Measurements from ENCODE around the gene MAPKAPK2. TPM values are rescaled to one million over a fixed set of nuclear protein-coding genes. Genes with fewer than 3 reads are reported as not detected.

Gene MAPKAPK2
- total RNA-seq, 2 donors from 2014 or later = 104 to 115 TPM

- Mint-ChIP-seq H3K4me3 (no peak overlapping the region), H3K4me1 (ENCODE audit: low read depth in 2 of 2) (peaks cover 30 to 37% of the 10 kb centered on the region in 2 donors), H3K9me3 (no peaks in the 10 kb centered on the region), H3K27ac (peak overlapping the region in 1 of 2 donors; percentile 49), H3K27me3 (peaks cover 10 to 17% of the 10 kb centered on the region in 2 donors), H3K36me3 (no peaks in the 10 kb centered on the region)
- DNase-seq (ENCODE audit: low spot score) (no peak), ATAC-seq (no peak)
These were observed 18.6 kb upstream of the MAPKAPK2 start for GRCh38 chr1:206666031-206666561.

- Mint-ChIP-seq H3K4me3 (no peak overlapping the region), H3K36me3 (no peaks in the 10 kb centered on the region), H3K27me3 (peaks cover 8 to 14% of the 10 kb centered on the region in 2 donors), H3K9me3 (no peaks in the 10 kb centered on the region), H3K4me1 (ENCODE audit: low read depth in 2 of 2) (peaks cover 29 to 36% of the 10 kb centered on the region in 2 donors), H3K27ac (no peak overlapping the region)
- DNase-seq (ENCODE audit: low spot score) (no peak), ATAC-seq (no peak)
These were observed 17.6 kb upstream of the MAPKAPK2 start for GRCh38 chr1:206666954-206667665.

DNA sequence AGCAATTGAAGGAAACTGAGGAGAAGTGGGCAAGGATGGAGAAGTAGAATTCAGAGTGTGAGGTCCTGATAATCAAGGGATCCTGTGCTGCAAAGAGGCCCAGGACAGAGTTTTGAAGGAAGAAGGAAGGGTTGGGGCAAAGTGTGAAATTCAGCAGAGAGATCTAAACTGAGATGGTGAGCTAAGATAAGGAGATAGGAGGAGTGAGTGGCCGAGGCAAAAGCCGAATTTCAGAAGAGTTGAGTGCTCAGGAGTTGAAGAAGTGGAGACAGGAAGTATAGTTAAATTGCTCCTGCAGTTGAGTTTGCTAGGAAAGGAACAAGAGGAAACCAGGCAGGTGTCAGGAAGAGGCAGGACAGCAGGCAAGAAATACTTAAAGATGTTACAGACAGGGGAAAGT lies 16.4 kb upstream of the MAPKAPK2 start:
- no peak for ATAC-seq
- peaks cover 0 to 8% of the 10 kb centered on the region in 2 donors for H3K27me3 Mint-ChIP-seq
- H3K9me3 Mint-ChIP-seq = no peaks in the 10 kb centered on the region
- H3K4me1 Mint-ChIP-seq (ENCODE audit: low read depth in 2 of 2) = peaks cover 19 to 24% of the 10 kb centered on the region in 2 donors
- no peak for DNase-seq (ENCODE audit: low spot score)
- no peak overlapping the region for H3K27ac Mint-ChIP-seq
- no peaks in the 10 kb centered on the region for H3K36me3 Mint-ChIP-seq
- H3K4me3 Mint-ChIP-seq = peak overlapping the region; percentile 5

DNA sequence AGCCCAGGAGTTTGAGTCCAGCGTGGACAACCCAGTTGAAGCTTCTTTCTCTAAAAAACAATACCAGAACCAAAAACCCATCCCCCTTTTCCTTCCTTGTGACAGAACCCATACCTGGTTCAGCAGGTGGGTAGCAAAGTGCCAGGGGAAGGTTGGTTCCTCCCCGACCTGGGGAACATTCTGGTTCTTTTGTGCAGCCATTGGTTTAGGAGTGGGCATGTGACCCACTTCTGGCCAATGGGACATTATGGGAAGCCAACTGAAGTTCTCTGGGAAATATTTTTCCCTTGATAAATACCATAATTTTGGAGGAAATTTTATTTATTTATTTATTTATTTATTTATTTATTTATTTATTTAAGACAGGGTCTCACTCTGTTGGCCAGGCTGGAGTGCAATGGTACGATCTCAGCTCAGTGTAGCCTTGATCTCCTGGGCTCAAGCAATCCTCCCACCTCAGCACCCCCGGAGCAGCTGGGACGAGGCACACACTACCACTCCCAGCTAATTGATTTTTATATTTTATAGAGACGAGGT lies 15.8 kb upstream of the MAPKAPK2 start:
- Mint-ChIP-seq H3K36me3 (no peaks in the 10 kb centered on the region), H3K4me3 (no peak overlapping the region), H3K4me1 (ENCODE audit: low read depth in 2 of 2) (peaks cover 16 to 21% of the 10 kb centered on the region in 2 donors), H3K9me3 (no peaks in the 10 kb centered on the region), H3K27ac (no peak overlapping the region), H3K27me3 (peaks cover 0 to 8% of the 10 kb centered on the region in 2 donors)
- ATAC-seq = no peak
- no peak for DNase-seq (ENCODE audit: low spot score)

GRCh38 chr1:206672011-206672688 lies 12.6 kb upstream of the MAPKAPK2 start:
- Mint-ChIP-seq H3K9me3 (no peaks in the 10 kb centered on the region), H3K36me3 (no peaks in the 10 kb centered on the region), H3K27ac (no peak overlapping the region)

GRCh38 chr1:206672844-206673758 lies 11.6 kb upstream of the MAPKAPK2 start:
- DNase-seq (ENCODE audit: low spot score) (no peak), ATAC-seq (no peak)
- Mint-ChIP-seq H3K9me3 (no peaks in the 10 kb centered on the region), H3K36me3 (no peaks in the 10 kb centered on the region), H3K27ac (no peak overlapping the region), H3K27me3 (peaks cover 0 to 8% of the 10 kb centered on the region in 2 donors), H3K4me3 (no peak overlapping the region), H3K4me1 (ENCODE audit: low read depth in 2 of 2) (peaks cover 5 to 6% of the 10 kb centered on the region in 2 donors)

More at GRCh38 chr1:206672011-206672688, 12.6 kb upstream of the MAPKAPK2 start:
- Mint-ChIP-seq H3K4me1 (ENCODE audit: low read depth in 2 of 2) (peaks cover 10 to 14% of the 10 kb centered on the region in 2 donors), H3K4me3 (no peak overlapping the region), H3K27me3 (peaks cover 0 to 8% of the 10 kb centered on the region in 2 donors)
- DNase-seq (ENCODE audit: low spot score) (no peak), ATAC-seq (no peak)

GRCh38 chr1:206674236-206674635 lies 10.5 kb upstream of the MAPKAPK2 start:
- ATAC-seq (no peak), DNase-seq (ENCODE audit: low spot score) (no peak)
- H3K36me3 Mint-ChIP-seq = no peaks in the 10 kb centered on the region
- H3K27me3 Mint-ChIP-seq = peaks cover 0 to 7% of the 10 kb centered on the region in 2 donors
- no peak overlapping the region for H3K27ac Mint-ChIP-seq
- no peaks in the 10 kb centered on the region for H3K9me3 Mint-ChIP-seq
- no peak overlapping the region for H3K4me3 Mint-ChIP-seq
- H3K4me1 Mint-ChIP-seq (ENCODE audit: low read depth in 2 of 2) = peaks cover 0 to 2% of the 10 kb centered on the region in 2 donors

GRCh38 chr1:206674745-206675175 lies 9.9 kb upstream of the MAPKAPK2 start:
- no peaks in the 10 kb centered on the region for H3K36me3 Mint-ChIP-seq
- no peak overlapping the region for H3K27ac Mint-ChIP-seq
- peaks cover 0 to 7% of the 10 kb centered on the region in 2 donors for H3K27me3 Mint-ChIP-seq
- no peaks in the 10 kb centered on the region for H3K9me3 Mint-ChIP-seq
- ATAC-seq (no peak), DNase-seq (ENCODE audit: low spot score) (peak; percentile 44)
- peaks cover 3 to 4% of the 10 kb centered on the region in 2 donors for H3K4me1 Mint-ChIP-seq (ENCODE audit: low read depth in 2 of 2)
- no peak overlapping the region for H3K4me3 Mint-ChIP-seq

DNA sequence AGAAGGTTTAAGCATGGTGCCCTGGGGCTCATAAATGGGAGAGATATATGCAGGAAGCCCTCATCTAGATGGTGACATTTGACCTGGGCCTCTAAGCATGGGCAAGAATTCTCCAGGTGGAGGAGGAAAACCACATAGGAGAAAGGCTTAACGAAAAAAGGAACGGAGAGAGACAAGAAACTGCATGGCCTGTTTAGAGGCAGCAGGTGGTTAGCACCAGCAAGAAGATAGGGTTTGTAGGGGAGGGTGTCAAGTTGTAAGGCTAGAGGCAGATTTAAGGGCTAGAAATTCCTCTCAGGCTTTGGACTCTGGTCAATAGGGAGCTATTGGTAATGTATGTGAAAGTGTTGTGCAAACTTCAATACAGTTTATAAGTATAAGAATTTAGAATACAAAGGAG lies 8.2 kb upstream of the MAPKAPK2 start:
- Mint-ChIP-seq H3K9me3 (no peaks in the 10 kb centered on the region), H3K4me1 (ENCODE audit: low read depth in 2 of 2) (peaks cover 11 to 12% of the 10 kb centered on the region in 2 donors), H3K36me3 (no peaks in the 10 kb centered on the region), H3K4me3 (no peak overlapping the region), H3K27ac (no peak overlapping the region), H3K27me3 (peaks cover 0 to 2% of the 10 kb centered on the region in 2 donors)
- no peak for ATAC-seq
- DNase-seq (ENCODE audit: low spot score) = no peak

- H3K9me3 Mint-ChIP-seq = no peaks in the 10 kb centered on the region
- H3K27ac Mint-ChIP-seq = no peak overlapping the region
- H3K36me3 Mint-ChIP-seq = no peaks in the 10 kb centered on the region
- H3K27me3 Mint-ChIP-seq = peaks cover 0 to 2% of the 10 kb centered on the region in 2 donors
- no peak for ATAC-seq
- H3K4me3 Mint-ChIP-seq = no peak overlapping the region
- H3K4me1 Mint-ChIP-seq (ENCODE audit: low read depth in 2 of 2) = peaks cover 11 to 12% of the 10 kb centered on the region in 2 donors
- DNase-seq (ENCODE audit: low spot score) = peak; percentile 16
These were observed 6.2 kb upstream of the MAPKAPK2 start for GRCh38 chr1:206678490-206678889.

DNA sequence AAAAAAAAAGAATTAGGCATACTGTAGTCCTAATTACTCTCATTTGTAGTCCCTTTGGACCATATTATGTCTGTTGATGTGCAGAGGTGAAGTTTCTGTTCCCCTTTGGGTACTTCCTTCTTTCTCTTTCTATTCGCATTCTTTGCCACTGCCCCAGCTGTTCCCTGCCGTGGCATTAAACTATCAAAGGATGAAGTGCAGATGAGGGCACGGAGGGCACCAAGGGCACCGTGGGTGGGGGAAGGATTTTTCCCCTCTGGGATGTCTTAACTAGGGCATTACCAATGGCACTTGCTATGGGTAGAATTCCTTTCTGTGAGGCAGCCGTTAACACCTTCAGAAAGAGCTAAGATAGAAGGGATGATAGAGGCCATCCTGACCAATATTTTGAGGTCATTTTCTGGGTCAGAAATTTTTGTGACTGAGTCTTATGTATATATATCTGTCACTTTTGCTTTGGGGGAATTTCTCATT lies 4.9 kb upstream of the MAPKAPK2 start:
- H3K4me3 Mint-ChIP-seq = peak overlapping the region; percentile 40
- H3K27ac Mint-ChIP-seq = peak overlapping the region in 1 of 2 donors; percentile 72
- ATAC-seq = peak; percentile 30 to 39
- no peaks in the 10 kb centered on the region for H3K36me3 Mint-ChIP-seq
- peak; percentile 16 for DNase-seq (ENCODE audit: low spot score)
- peaks cover 0 to 2% of the 10 kb centered on the region in 2 donors for H3K27me3 Mint-ChIP-seq
- peaks cover 11 to 16% of the 10 kb centered on the region in 2 donors for H3K4me1 Mint-ChIP-seq (ENCODE audit: low read depth in 2 of 2)
- H3K9me3 Mint-ChIP-seq = no peaks in the 10 kb centered on the region

GRCh38 chr1:206680279-206680678 lies 4.4 kb upstream of the MAPKAPK2 start:
- no peaks in the 10 kb centered on the region for H3K36me3 Mint-ChIP-seq
- H3K27ac Mint-ChIP-seq = peak overlapping the region in 1 of 2 donors; percentile 72
- H3K9me3 Mint-ChIP-seq = no peaks in the 10 kb centered on the region
- peaks cover 11 to 16% of the 10 kb centered on the region in 2 donors for H3K4me1 Mint-ChIP-seq (ENCODE audit: low read depth in 2 of 2)
- H3K27me3 Mint-ChIP-seq = peaks cover 0 to 2% of the 10 kb centered on the region in 2 donors
- ATAC-seq = no peak
- no peak overlapping the region for H3K4me3 Mint-ChIP-seq
- DNase-seq (ENCODE audit: low spot score) = peak; percentile 26

GRCh38 chr1:206681359-206681758 lies 3.3 kb upstream of the MAPKAPK2 start:
- Mint-ChIP-seq H3K27ac (no peak overlapping the region), H3K36me3 (no peaks in the 10 kb centered on the region), H3K4me1 (ENCODE audit: low read depth in 2 of 2) (peaks cover 14 to 19% of the 10 kb centered on the region in 2 donors), H3K27me3 (peaks cover 0 to 2% of the 10 kb centered on the region in 2 donors), H3K9me3 (no peaks in the 10 kb centered on the region), H3K4me3 (no peak overlapping the region)
- no peak for ATAC-seq
- DNase-seq (ENCODE audit: low spot score) = no peak

Data from natural killer cell treated with Interleukin-12 subunit alpha and Interleukin-12 subunit beta and Interleukin-15 and Interleukin-18, amount 100 ng/mL, for 72 hours (primary cell).